Sigmoid colon (tissue), 4 donors: ENCODE measurements around the gene GAB2.

Experiments
- POLR2AphosphoS5 ChIP-seq, 4 donors: sonication (generic); formaldehyde crosslinking; IDR thresholded peaks; one replicate each; pipeline ENCODE4 v1.6.1; 2017; ENCODE audit warnings: antibody characterized with exemption in 4 of 4
- TF ChIP-seq, protein P1 (sequence below), 4 experiments: fragments of 450-650 bp in 3 of 4; fragments of 200-600 bp in 1 of 4; IDR thresholded peaks; one replicate each; pipeline ENCODE4 v1.5.1; 2016 to 2019; ENCODE audit warnings: antibody characterized with exemption in 4 of 4, mild to moderate bottlenecking in 3 of 4, moderate library complexity in 2 of 4

DNA sequence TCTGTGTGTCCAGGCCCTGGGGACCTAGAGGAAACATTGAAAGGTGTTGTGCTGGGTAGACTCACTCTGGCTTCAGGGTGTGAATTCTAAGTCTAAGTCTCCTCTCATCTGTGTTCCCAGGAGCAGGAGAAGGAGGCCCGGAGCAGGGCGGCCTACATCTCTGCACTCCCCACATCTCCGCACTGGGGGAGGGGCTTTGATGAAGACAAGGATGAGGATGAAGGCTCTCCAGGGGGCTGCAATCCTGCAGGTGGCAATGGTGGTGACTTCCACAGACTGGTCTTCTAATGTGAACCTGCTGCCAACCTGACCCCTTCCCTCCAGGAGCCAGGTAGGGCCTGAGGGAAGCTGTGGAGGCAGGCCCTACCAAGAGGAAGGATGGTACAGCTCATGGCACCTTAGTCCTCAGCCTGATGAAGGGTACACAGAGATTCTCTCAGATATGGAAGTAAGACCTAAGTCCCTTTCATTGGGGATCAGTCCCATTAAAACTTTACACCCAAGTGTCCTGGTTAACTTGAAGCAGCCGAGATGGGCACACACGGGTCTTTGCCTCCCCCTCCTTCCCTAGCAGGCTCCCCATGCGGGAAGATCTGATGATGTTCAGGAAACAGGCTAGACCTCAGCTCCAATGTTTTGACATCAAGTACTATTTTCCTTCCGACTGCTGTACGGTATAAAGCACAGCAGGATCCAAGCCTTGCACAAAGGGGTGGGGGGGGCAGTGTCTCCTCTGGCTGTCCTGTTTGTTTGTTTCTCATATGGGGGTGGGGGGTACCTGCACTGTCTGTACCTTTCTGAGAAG, 203.9 kb downstream of the GAB2 start:
- TF ChIP-seq, protein P1, sequence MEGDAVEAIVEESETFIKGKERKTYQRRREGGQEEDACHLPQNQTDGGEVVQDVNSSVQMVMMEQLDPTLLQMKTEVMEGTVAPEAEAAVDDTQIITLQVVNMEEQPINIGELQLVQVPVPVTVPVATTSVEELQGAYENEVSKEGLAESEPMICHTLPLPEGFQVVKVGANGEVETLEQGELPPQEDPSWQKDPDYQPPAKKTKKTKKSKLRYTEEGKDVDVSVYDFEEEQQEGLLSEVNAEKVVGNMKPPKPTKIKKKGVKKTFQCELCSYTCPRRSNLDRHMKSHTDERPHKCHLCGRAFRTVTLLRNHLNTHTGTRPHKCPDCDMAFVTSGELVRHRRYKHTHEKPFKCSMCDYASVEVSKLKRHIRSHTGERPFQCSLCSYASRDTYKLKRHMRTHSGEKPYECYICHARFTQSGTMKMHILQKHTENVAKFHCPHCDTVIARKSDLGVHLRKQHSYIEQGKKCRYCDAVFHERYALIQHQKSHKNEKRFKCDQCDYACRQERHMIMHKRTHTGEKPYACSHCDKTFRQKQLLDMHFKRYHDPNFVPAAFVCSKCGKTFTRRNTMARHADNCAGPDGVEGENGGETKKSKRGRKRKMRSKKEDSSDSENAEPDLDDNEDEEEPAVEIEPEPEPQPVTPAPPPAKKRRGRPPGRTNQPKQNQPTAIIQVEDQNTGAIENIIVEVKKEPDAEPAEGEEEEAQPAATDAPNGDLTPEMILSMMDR (IDR thresholded peaks at IDR 0.05) = no peak
- no peak for TF ChIP-seq POLR2AphosphoS5 (IDR thresholded peaks at IDR 0.05)
